Left lobe of liver (tissue), 2 donors: ENCODE data around the gene ALDOB. TPM values are rescaled to one million over a fixed set of nuclear protein-coding genes. Genes with fewer than 3 reads are reported as not detected.

Source experiments
- ATAC-seq: fragments of 200-7000 bp; cut with Tn5 transposase; one replicate; pipeline ENCODE4 v1.9.1; 2020; ENCODE audit warnings: mild to moderate bottlenecking, moderate library complexity
- DNase-seq: peaks from one replicate; pipeline ENCODE4 v3.0.0-alpha.2; 2020; ENCODE audit warnings: low spot score
- total RNA-seq: library from RNA; stranded (reverse); gene quantifications from one replicate; pipeline ENCODE4 v1.2.1, GENCODE V29; 2021
- donor health status: DM: no; HTN: no; CAD: no; lungs with moderate emphysema.
- donor health status: DM: no; HTN: yes; CAD: no.

The ALDOB gene
- total RNA-seq, 1 donor from 2014 or later, result 4,002 TPM

DNA sequence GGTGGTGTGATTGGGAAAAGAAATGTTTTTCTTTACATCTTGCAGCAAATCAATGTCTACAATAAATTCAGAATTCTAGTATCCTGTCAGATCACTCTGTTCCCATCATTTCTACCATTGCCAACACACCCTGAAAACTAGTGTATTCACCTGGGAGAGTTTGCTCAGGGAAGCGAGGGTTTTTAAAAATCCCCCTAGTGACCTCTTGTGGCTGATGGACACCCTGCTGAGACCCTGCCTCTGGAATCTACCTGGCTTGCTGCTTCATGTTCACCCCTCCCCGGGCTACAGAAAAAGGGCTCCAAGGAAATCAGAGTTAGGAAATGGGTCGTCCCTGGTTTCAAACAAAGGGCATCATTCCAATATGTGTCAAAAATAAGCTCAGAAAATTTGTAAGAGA lies 21.4 kb upstream of the ALDOB start:
- DNase-seq (no peak), ATAC-seq (peak; percentile 74)

DNA sequence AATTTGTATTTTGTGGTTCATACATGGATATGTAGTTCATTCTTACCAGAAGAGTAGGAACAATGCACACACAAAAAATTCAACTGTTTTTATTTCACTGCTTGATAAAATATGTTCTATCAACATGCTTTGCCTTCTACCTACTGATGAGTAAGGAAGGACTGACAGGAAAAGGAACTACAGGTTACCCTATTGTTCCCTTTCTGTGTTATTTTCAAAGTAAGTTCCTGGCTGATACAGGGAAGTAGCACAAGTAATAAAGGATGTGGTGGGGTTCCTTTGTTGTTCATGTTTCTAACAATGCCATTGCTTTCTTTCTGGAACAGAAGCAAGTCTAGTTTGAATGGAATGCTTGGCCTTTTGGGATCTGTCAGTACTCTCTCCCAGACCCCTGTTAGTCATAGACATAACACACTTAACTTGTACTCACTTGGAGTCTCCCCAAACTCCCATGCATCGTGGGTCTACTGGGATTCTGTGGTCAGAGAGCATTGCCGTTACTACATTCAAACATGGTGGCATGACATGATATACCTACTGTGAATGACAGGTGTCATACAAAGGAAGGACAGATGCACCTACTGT lies 20.2 kb upstream of the ALDOB start:
- ATAC-seq (no peak), DNase-seq (no peak)

DNA sequence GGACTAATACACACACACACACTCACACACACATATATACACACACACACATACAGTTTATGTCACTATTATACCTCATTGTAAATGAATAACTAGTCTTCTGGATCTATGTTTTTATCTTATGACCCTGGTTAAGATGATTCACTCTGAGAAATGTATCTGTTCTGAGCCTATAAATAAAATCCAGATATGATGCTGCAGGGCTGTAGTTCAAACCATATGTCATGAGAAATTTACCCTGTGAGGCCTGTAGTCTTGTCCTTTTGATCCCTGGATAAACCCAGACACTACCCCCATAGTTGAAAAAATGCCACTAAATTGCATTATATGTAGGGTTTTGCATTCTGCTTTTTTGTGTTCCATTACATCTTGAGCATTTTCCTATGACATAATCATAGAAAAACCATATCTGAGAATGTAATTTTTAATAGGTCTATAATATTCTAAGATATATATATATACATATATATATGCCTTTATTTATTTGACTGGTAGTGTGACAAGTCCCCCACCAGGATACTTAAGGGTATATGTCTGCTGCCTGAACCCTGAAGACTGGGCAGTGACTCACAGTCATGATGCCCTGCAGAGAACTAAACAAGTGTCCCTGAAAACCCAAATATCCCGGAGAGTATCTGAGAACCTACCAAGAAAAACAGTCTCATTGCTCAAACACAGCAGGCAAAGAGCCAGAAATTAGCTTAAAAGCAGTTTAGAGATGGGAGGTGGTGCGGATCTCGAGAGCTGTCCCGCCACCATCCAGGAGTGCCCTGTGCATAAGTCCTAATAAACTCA lies 18.4 kb upstream of the ALDOB start:
- no peak for ATAC-seq
- no peak for DNase-seq

DNA sequence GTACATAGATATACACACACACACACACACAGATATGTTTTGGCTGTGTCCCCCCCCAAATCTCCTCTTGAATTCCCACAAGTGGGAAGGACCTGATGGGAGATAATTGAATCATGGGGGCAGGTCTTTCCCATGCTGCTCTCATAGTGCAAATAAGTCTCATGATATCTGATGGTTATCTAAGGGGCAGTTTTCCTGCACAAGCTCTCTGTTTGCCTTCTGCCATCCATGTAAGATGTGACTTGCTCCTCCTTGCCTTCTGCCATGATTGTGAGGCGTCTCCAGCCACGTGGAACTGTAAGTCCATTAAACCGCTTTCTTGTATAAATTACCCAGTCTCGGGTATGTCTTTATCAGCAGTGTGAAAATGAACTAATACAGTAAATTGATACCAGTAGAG lies 15.9 kb upstream of the ALDOB start:
- ATAC-seq (no peak), DNase-seq (no peak)

DNA sequence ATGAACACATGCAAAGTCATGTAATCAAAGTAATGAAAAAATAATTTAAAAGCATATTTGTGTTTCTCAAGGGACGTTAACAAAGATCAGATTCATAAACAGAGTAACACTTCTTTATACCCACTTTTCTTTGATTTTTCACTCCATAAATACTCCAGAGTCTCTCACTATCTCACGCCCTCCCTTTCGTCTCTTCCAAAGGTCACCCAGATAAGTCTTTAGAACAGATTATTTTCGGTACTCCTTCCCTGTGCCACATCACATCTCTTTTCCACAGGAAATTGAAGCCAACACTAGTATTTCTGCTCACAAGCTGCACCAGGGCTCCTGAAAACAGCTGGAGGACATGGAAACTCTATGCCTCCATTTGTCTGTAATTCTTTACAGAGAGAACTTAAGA lies 15.4 kb upstream of the ALDOB start:
- ATAC-seq, result no peak
- no peak for DNase-seq

DNA sequence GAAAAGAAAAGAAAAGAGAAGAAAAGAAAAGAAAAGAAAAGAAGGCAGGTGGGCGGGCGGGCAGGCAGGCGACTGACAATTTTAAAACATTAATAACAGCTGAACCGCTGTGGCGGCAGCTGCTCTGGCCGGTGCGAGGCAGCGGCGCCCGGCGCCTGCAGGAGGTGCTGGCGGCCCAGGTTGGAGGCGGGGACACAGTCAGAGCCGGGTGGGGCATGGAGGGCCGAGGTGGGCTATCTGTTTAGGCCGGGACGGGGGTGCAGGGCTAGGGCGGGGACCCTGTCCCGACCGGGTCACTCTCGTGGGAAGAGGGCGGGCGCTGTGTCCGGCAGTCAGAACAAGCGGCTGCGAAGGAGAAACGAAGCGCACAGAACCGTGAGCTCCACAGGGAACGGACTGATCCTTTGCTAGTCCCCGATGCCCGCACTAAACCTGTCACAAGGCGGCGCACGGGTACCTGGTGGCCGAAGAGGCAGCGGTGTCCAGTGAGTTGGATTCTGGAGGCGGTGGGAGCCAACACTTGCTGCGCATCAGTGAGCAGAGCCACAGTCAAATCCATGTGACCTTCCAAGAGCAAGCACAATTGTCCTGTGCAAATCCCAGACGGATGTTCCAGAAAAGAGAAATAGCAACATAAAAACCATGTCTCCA lies 13.6 kb upstream of the ALDOB start:
- ATAC-seq (peak; percentile 84), DNase-seq (peak; percentile 80)

DNA sequence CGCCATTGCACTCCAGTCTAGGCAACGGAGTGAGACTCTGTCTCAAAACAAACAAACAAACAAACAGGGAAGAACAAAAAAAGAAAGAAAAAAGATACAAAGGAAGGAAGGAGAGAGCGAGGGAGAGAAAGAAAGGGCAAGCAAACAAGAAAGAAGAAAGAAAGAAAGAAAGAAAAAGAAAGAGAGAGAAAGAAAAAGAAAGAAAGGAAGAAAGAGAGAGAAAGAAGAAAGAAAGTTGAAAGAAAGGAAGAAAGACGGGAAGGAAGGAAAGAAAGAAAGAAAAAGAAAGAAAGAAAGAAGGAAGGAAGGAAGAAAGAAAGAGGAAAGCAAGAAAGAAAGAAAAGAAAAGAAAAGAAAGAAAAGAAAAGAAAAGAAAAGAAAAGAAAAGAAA lies 13.1 kb upstream of the ALDOB start:
- no peak for ATAC-seq
- no peak for DNase-seq

DNA sequence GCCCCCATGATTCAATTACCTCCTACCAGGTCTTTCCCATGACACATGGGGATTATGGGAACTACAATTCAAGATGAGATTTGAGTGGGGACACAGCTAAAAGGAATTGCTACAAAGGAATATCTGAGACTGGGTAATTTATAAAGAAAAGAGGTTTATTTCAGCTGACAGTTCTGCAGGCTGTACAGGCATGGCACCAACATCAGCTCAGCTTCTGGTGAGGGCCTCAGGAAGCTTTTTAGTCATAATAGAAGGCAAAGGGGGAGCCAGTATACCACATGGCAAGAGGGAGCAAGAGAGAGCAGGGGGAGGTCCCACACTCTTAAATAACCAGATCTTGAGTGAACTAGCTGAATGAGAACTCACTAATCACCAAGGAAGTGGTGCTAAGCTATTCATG lies 11.2 kb upstream of the ALDOB start:
- ATAC-seq, result no peak
- no peak for DNase-seq

DNA sequence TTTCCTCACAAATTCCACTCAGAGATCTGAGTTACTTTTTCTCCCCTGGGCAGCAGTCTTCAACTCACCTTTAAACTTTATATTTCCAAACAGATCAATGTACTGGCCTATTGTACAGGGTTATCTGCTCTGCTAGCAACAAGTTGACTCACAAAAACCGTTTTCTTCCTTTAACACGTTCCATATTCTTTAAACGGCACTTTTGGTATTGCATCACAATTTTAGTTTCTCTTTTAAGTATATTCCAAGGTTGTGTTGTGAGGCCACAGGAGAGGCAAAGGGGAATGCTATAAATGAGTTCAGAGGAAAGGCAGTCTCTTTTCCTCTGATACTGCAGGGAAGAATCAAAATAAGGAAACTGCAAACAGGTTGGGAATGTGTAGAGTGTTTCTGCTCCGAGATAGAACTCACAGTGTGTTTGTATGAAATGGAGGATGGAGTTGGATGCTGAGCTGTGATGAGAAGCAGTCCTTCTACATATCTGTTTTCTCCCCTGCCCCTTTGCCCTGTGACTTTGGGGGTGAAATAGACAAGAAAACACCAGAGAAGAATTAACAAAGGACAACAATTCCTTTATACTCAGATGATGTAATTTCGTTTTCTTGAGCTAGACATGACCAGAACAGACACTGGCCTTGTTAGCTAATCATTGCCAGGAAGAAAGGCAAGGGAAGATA lies 9.9 kb upstream of the ALDOB start:
- no peak for DNase-seq
- ATAC-seq, result peak; percentile 7

DNA sequence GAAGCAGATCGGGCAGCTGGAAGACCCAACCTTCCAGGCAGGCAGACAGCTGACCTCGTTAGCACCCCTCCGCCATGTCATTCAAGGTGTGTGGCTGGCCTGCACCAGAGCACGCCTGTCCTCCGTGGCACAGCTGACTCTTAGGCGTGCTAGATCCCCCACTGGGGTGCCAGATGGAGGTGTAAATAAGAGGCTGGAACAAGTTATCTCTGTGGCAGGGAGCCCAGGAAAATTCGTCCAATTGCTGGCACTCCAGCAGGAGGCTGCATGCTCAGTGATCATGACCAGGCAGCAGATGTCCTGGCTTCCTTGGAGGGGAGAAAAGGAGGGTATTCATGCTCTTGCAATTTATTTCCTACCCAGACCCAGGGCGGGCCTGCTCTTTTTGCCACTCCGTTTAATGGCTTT lies 7.8 kb upstream of the ALDOB start:
- peak; percentile 73 for ATAC-seq
- peak; percentile 98 for DNase-seq

DNA sequence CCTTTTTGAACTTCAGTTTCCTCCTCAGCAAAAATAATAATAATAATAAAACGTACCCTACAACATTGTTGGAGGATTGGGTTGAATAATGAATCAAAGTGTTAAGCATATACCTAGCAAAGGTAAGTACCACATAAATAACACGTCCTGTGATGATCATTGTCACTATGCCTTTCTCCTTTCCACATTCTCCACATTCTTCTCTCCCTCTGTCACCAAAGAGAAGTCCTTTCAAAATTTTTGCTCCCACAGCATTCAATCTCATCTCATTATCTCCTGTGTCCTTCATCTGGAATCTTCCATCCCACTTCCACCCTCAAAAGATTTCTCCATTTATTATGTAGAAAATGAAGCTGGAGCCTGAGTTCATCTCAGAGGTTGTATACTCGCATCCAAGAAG lies 7.2 kb upstream of the ALDOB start:
- ATAC-seq (no peak), DNase-seq (no peak)

DNA sequence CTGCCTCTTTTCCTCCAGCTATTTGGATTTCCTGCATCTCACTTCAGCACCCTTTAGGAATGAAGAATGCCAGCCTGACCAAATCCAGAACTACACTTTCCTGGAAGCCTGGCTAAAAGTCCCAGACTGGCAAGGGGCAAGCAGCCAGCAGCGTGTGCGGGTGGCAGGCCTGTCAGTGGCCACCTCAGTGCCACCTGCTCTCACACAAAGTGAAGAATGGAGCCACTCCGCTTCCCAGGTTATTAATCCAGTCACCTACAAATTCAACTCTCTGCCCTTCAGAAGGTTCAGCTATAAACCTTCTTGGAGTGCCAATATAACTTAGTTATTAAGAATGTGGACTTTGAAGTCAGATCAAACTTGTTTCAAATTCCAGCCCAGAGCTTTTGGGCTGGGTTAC lies 6.7 kb upstream of the ALDOB start:
- DNase-seq, result peak; percentile 74
- peak; percentile 38 for ATAC-seq

DNA sequence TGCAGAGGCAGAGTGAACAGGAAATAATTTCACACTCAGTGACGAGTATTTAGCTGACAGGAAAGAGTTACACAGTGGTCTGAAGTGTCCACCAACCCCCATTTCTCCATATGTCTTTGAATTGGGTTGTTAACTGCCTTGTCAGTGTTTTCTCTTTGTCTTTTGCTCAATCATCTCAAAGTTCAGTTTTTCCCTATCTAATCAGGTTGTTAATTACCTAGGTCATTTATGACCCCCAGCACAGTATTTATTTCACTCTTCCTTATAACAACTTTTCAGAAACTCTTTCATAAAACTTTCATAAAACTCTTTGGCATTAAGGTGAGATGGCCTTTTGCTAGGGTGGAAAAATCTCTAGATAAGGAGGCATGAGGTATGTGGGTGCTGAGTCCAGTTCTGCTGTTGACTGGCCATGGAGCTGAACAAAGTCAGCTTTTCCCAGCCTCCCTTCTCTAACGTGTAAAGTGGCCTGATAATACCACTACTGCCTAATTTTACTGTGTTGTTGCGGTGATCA lies 5.2 kb upstream of the ALDOB start:
- ATAC-seq (peak; percentile 36), DNase-seq (no peak)

DNA sequence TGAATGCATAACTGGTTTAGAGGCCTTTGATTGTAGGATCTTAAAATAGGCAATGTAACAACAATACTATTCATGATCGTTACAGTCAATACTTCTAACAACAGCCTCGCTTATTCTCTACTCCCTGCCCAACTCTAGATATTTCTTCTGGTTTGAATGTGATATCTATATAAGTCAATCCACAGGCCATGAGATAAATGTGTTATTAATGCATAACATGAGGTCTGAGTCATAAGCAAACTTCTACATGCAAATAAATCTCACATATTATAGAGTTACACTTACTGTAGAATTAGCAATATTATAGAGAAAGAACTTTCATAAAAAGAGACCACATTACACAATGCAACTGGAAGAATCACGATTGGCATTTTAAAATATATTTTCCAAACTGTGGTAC lies 2.9 kb upstream of the ALDOB start:
- DNase-seq (no peak), ATAC-seq (no peak)

DNA sequence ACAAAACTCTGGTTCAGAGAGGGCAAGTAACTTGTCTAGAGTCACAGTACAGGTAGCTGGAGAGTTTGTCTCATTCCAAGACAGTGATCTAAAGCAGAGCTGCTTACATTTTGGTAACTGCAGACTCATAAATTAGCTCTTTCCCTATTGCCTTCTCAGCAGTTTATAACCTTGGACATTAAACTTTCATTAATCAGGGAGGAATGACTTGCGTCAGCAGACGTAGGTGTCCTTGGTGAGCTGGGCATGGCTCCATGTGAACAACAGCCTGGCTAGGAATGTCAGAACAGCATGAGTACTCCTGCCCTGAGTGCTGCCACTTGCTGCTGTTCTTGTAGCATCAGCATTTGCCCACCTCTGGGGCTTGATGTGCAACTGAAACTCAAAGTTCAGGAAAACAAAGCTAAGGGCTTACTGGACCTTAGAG lies 2.2 kb upstream of the ALDOB start:
- DNase-seq (peak; percentile 95), ATAC-seq (peak; percentile 58)

DNA sequence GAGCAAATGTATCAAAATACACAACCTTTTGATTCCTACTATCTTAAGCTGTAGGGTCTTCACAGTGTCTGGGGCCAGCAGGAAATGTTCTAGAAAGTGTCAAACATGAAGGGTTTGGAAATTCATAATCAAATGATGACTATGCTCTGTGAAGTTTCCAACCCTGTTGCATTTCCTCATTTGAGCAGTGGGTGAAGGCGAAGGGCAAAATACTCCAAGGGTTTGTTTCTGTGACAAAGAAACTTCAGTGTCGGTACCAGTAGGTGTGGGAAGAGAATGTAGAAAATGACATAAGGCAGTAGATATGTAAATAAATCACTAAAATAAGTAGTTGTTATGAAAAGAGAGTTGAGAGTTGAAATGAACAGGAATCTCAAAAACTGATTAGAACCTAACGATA lies 576 bp downstream of the ALDOB start:
- DNase-seq, result no peak
- ATAC-seq, result no peak

DNA sequence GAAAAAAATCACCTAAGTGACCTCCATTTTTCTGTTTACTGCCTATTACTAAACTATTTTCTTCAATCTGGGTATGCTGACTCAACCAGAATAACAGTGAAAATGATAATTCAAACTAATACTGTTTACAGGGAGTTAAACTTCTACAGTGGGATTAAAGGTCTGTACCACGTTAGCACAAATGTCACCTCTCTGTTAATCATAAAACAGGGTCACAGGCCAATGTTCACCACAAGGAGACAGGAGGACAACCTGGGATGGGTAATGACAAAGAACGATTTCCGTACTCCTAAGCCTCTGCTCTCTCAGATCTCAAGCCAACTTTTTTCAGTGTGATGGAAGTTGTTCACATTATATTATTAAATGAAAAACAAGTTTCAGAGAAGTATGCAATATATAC lies 2.3 kb downstream of the ALDOB start:
- ATAC-seq (no peak), DNase-seq (no peak)

DNA sequence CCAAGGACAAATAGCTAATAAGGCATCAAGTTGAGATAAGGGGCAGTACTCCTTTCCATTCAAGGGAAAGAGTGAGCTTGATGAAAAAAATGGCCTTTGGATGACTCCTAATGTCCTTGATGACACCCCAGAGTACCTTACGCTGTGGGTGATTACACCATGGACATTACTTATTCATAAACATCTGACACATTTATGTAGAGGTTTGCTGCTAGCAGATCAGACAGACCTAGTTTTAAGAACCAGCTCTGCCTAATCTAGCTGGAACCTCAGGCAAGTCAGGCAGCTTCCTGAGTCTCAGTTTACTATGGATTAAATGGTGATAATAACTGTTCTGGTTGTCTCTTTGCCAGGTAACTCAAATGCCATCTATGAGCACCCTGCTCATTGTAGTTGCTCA lies 2.8 kb downstream of the ALDOB start:
- ATAC-seq (no peak), DNase-seq (no peak)

DNA sequence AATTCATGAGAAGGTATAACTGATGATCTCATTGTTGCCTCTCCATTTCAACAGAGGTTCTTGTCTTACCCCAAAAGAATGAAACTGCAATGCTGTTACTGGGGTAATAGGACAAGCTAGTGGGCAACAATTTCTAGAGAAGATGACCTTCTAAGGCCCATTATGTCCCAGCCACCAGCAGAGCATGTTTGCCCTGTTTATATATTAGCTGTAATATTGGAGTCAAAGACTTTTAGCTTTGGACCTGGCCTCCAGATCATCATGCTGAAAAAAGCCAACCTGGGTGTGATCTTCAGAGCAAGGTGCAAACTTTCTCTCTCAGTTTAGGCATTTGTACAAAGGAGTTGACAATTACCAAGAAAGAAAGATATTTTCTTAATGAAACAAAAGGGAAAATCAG lies 3.4 kb downstream of the ALDOB start:
- no peak for ATAC-seq
- DNase-seq, result no peak

DNA sequence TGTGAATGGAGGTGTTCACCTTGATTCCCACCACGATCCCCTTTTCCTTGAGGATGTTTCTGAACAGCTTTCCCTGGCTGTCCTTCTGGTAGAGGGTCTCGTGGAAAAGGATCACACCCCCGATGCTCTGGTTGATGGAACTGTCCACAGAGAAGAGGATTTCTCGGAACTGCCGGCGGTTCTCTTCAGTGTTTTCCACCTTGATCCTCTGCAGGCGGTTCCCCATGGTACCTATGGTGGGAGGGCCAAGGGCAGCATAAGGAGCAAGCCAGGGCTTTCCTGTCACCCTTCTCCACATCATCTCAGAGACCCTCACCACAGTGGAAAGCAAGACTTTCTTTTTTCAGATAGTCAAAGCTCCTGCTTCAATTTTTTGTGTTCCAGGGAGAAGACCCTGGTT lies 5.8 kb downstream of the ALDOB start:
- DNase-seq (peak; percentile 62), ATAC-seq (peak; percentile 10)

DNA sequence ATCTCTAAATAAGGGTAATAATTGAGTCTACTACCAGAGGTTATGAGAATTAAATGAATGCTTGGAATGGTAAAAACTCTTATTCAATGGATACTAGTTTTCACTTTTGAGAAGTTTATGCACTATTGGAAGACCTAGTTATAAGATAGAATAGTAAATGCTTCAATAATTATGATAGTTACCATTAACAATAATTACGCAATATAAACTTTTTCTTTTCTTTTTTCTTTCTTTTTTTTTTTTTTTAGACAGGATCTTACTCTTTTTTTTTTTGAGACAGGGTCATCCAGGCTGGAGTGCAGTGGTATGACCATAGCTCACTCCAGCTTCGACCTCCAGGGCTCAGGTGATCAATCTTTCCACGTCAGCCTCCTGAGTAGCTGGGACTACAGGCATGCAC lies 6.7 kb downstream of the ALDOB start:
- ATAC-seq, result peak; percentile 0

More for the DNA sequence above, 6.7 kb downstream of the ALDOB start:
- no peak for DNase-seq
